ENCODE measurements around the gene GCGR.

GCGR gene

GRCh38 chr17:81829858-81830257, 25.9 kb downstream of the GCGR start:
- Histone ChIP-seq H3K18ac (ENCODE audit: low read depth in 1 of 2, low read length in 2 of 2) (no peak overlapping the region), H3K27ac (ENCODE audit: low read length, poor library complexity, severe bottlenecking) (no peak overlapping the region)

GRCh38 chr17:81831563-81831956, 27.6 kb downstream of the GCGR start:
- no peaks in the 10 kb centered on the region for H3K9me3 ChIP-seq (ENCODE audit: control insufficient read depth, low read length)
- H3K14ac ChIP-seq (ENCODE audit: low read length in 2 of 2), result no peak overlapping the region
- peak overlapping the region in 1 of 2 experiments; percentile 91 for H3K4me3 ChIP-seq (ENCODE audit: insufficient read depth in 1 of 2, low read depth in 1 of 2, low read length in 2 of 2)
- no peak overlapping the region for H3K27ac ChIP-seq (ENCODE audit: low read length, poor library complexity, severe bottlenecking)
- peaks cover 4 to 11% of the 10 kb centered on the region in 2 experiments for H3K36me3 ChIP-seq (ENCODE audit: control insufficient read depth in 1 of 2, insufficient read depth in 2 of 2, low read depth in 1 of 2, low read length in 2 of 2)
- H3K4me1 ChIP-seq (ENCODE audit: control insufficient read depth, insufficient read depth, low read depth, low read length), result peaks cover 35% of the 10 kb centered on the region
- H2BK5ac ChIP-seq (ENCODE audit: low read depth, low read length, poor library complexity, severe bottlenecking), result peak overlapping the region; percentile 11
- no peak overlapping the region for H2BK120ac ChIP-seq (ENCODE audit: low read depth, low read length)
- peak overlapping the region; percentile 92 for H3K9ac ChIP-seq (ENCODE audit: low read length)
- peak overlapping the region in 1 of 2 experiments; percentile 15 for H2BK12ac ChIP-seq (ENCODE audit: low read length in 2 of 2)
- whole genome bisulfite sequencing, result 93% methylated on average over 7 of the region's 7 CpGs
- H2AK5ac ChIP-seq (ENCODE audit: low read length, severe bottlenecking), result no peak overlapping the region
- peaks cover 24% of the 10 kb centered on the region for H3K79me1 ChIP-seq (replicated peaks; ENCODE audit: low read length, poor library complexity, severe bottlenecking)
- H2AFZ ChIP-seq (ENCODE audit: low read depth, low read length), result no peak overlapping the region
- H3K4me2 ChIP-seq (ENCODE audit: low read length, poor library complexity, severe bottlenecking), result peak overlapping the region; percentile 31
- no peak for DNase-seq
- H4K91ac ChIP-seq (ENCODE audit: low read length), result no peak overlapping the region
- no peak overlapping the region for H3K23ac ChIP-seq (ENCODE audit: low read length in 2 of 2)
- no peak overlapping the region for H4K8ac ChIP-seq (ENCODE audit: low read length)
- H3K18ac ChIP-seq (ENCODE audit: low read depth in 1 of 2, low read length in 2 of 2), result no peak overlapping the region
- no peak overlapping the region for H3K4ac ChIP-seq (ENCODE audit: low read depth in 1 of 2, low read length in 2 of 2)
- no peaks in the 10 kb centered on the region for H3K27me3 ChIP-seq (ENCODE audit: control insufficient read depth in 1 of 2, insufficient read depth in 1 of 2, low read length in 2 of 2)
- H2BK15ac ChIP-seq (ENCODE audit: low read depth, poor library complexity, severe bottlenecking), result no peak overlapping the region

More at GRCh38 chr17:81829858-81830257, 25.9 kb downstream of the GCGR start:
- Histone ChIP-seq H3K4ac (ENCODE audit: low read depth in 1 of 2, low read length in 2 of 2) (no peak overlapping the region), H3K9ac (ENCODE audit: low read length) (no peak overlapping the region), H3K36me3 (ENCODE audit: control insufficient read depth in 1 of 2, insufficient read depth in 2 of 2, low read depth in 1 of 2, low read length in 2 of 2) (peaks cover 6 to 26% of the 10 kb centered on the region in 2 experiments), H2BK120ac (ENCODE audit: low read depth, low read length) (no peak overlapping the region), H2AFZ (ENCODE audit: low read depth, low read length) (no peak overlapping the region), H4K8ac (ENCODE audit: low read length) (no peak overlapping the region), H2BK5ac (ENCODE audit: low read depth, low read length, poor library complexity, severe bottlenecking) (no peak overlapping the region), H2AK5ac (ENCODE audit: low read length, severe bottlenecking) (no peak overlapping the region), H3K4me3 (ENCODE audit: insufficient read depth in 1 of 2, low read depth in 1 of 2, low read length in 2 of 2) (no peak overlapping the region), H4K91ac (ENCODE audit: low read length) (no peak overlapping the region), H3K14ac (ENCODE audit: low read length in 2 of 2) (no peak overlapping the region), H3K79me1 (replicated peaks; ENCODE audit: low read length, poor library complexity, severe bottlenecking) (peaks cover 38% of the 10 kb centered on the region), H3K9me3 (ENCODE audit: control insufficient read depth, low read length) (no peaks in the 10 kb centered on the region), H2BK12ac (ENCODE audit: low read length in 2 of 2) (no peak overlapping the region), H3K23ac (ENCODE audit: low read length in 2 of 2) (no peak overlapping the region), H3K27me3 (ENCODE audit: control insufficient read depth in 1 of 2, insufficient read depth in 1 of 2, low read length in 2 of 2) (no peaks in the 10 kb centered on the region), H2BK15ac (ENCODE audit: low read depth, poor library complexity, severe bottlenecking) (no peak overlapping the region), H3K4me1 (ENCODE audit: control insufficient read depth, insufficient read depth, low read depth, low read length) (peaks cover 35% of the 10 kb centered on the region), H3K4me2 (ENCODE audit: low read length, poor library complexity, severe bottlenecking) (no peak overlapping the region)
- DNase-seq, result no peak
- whole genome bisulfite sequencing, result 90% methylated on average over 6 of the region's 6 CpGs

DNA sequence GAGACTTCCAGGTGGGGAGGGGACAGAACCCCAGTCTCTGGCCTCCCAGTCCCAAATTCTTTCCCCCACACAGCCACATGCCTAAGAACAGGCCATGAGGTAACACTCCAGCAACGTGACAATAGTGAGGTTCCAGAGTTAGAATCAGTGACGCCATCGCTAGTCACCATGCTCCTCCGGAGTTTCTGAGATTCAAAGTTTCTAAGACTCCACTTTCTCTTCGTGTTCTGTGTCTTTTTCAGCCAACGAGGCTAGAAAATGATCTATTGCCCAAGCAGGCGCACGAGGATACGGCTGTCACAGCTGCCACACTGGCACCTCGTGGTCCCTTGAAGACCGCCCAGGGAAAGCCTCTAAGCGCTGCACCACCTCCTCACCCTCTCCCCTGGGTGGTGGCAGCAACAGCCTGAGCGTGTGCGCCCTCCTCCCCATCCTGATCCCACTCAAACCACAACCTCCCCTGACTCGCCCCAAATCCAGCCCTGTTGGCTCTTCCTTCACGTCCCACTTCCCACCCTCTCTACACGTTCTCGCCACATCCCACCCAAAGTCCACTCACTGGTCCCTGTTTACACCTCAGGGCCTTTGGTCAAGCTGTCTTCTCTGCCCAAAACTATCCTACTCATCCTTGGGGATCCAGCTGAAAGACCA, 28.1 kb downstream of the GCGR start:
- H4K8ac ChIP-seq (ENCODE audit: low read length), result peak overlapping the region; percentile 19
- peak overlapping the region; percentile 14 for H4K91ac ChIP-seq (ENCODE audit: low read length)
- H3K27ac ChIP-seq (ENCODE audit: low read length, poor library complexity, severe bottlenecking), result no peak overlapping the region
- H3K4me1 ChIP-seq (ENCODE audit: control insufficient read depth, insufficient read depth, low read depth, low read length), result peaks cover 35% of the 10 kb centered on the region
- peak overlapping the region in 1 of 2 experiments; percentile 88 for H3K14ac ChIP-seq (ENCODE audit: low read length in 2 of 2)
- no peak overlapping the region for H2BK120ac ChIP-seq (ENCODE audit: low read depth, low read length)
- peak overlapping the region; percentile 92 for H3K9ac ChIP-seq (ENCODE audit: low read length)
- H3K4ac ChIP-seq (ENCODE audit: low read depth in 1 of 2, low read length in 2 of 2), result peak overlapping the region; percentile 29 to 75
- DNase-seq, result peak; percentile 41
- peak overlapping the region in 1 of 2 experiments; percentile 81 for H3K23ac ChIP-seq (ENCODE audit: low read length in 2 of 2)
- no peaks in the 10 kb centered on the region for H3K27me3 ChIP-seq (ENCODE audit: control insufficient read depth in 1 of 2, insufficient read depth in 1 of 2, low read length in 2 of 2)
- H3K36me3 ChIP-seq (ENCODE audit: control insufficient read depth in 1 of 2, insufficient read depth in 2 of 2, low read depth in 1 of 2, low read length in 2 of 2), result peaks cover 4 to 11% of the 10 kb centered on the region in 2 experiments
- no peak overlapping the region for H2AK5ac ChIP-seq (ENCODE audit: low read length, severe bottlenecking)
- peak overlapping the region; percentile 31 for H2BK15ac ChIP-seq (ENCODE audit: low read depth, poor library complexity, severe bottlenecking)
- H2AFZ ChIP-seq (ENCODE audit: low read depth, low read length), result peak overlapping the region; percentile 1
- no peak overlapping the region for H2BK5ac ChIP-seq (ENCODE audit: low read depth, low read length, poor library complexity, severe bottlenecking)
- H3K4me3 ChIP-seq (ENCODE audit: insufficient read depth in 1 of 2, low read depth in 1 of 2, low read length in 2 of 2), result peak overlapping the region; percentile 68 to 91
- peak overlapping the region; percentile 58 for H3K4me2 ChIP-seq (ENCODE audit: low read length, poor library complexity, severe bottlenecking)
- peak overlapping the region; percentile 10 to 91 for H3K18ac ChIP-seq (ENCODE audit: low read depth in 1 of 2, low read length in 2 of 2)
- no peaks in the 10 kb centered on the region for H3K9me3 ChIP-seq (ENCODE audit: control insufficient read depth, low read length)
- H3K79me1 ChIP-seq (replicated peaks; ENCODE audit: low read length, poor library complexity, severe bottlenecking), result peaks cover 24% of the 10 kb centered on the region
- 58% methylated on average over 18 of the region's 18 CpGs for WGBS
- peak overlapping the region in 1 of 2 experiments; percentile 91 for H2BK12ac ChIP-seq (ENCODE audit: low read length in 2 of 2)

DNA sequence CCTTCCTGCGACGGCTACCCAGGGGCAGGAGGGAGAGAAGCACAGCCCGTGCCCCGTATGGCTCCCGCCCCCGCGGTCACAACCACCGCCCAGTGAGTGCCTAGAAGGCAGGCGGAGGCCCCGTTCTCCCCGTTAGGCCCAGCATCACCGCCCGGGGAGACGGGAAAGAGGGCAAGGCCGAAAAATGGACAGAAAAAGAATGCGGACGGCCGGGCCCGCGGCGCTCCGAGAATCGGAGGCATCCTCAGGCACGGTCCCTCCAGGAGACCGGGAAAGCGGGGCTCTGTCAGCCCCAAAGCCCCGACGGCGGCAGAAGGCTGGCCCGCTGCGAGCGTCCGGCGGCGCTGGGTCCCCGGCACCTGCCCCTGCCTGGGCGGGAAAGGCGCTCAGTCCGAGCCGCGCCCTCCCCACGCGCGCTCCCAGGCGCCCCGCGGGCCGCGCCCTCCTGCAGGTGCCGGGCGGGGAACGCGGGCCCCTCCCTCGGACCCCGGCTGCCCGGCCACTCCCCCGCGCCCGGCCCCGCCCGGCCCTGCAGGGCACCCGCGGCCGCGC, 28.7 kb downstream of the GCGR start:
- peak overlapping the region; percentile 2 for H4K91ac ChIP-seq (ENCODE audit: low read length)
- peak overlapping the region; percentile 35 for H2BK5ac ChIP-seq (ENCODE audit: low read depth, low read length, poor library complexity, severe bottlenecking)
- no peak overlapping the region for H2BK15ac ChIP-seq (ENCODE audit: low read depth, poor library complexity, severe bottlenecking)
- peak overlapping the region; percentile 68 to 91 for H3K4me3 ChIP-seq (ENCODE audit: insufficient read depth in 1 of 2, low read depth in 1 of 2, low read length in 2 of 2)
- peaks cover 35% of the 10 kb centered on the region for H3K4me1 ChIP-seq (ENCODE audit: control insufficient read depth, insufficient read depth, low read depth, low read length)
- peak overlapping the region; percentile 29 to 75 for H3K4ac ChIP-seq (ENCODE audit: low read depth in 1 of 2, low read length in 2 of 2)
- H2AK5ac ChIP-seq (ENCODE audit: low read length, severe bottlenecking), result no peak overlapping the region
- peaks cover 4 to 11% of the 10 kb centered on the region in 2 experiments for H3K36me3 ChIP-seq (ENCODE audit: control insufficient read depth in 1 of 2, insufficient read depth in 2 of 2, low read depth in 1 of 2, low read length in 2 of 2)
- H3K27me3 ChIP-seq (ENCODE audit: control insufficient read depth in 1 of 2, insufficient read depth in 1 of 2, low read length in 2 of 2), result no peaks in the 10 kb centered on the region
- H3K9me3 ChIP-seq (ENCODE audit: control insufficient read depth, low read length), result no peaks in the 10 kb centered on the region
- H3K23ac ChIP-seq (ENCODE audit: low read length in 2 of 2), result peak overlapping the region in 1 of 2 experiments; percentile 81
- WGBS, result under 1% methylated on average over 36 of the region's 65 CpGs
- peak; percentile 44 for DNase-seq
- H3K4me2 ChIP-seq (ENCODE audit: low read length, poor library complexity, severe bottlenecking), result peak overlapping the region; percentile 58
- peak overlapping the region in 1 of 2 experiments; percentile 88 for H3K14ac ChIP-seq (ENCODE audit: low read length in 2 of 2)
- H4K8ac ChIP-seq (ENCODE audit: low read length), result peak overlapping the region; percentile 8
- H2AFZ ChIP-seq (ENCODE audit: low read depth, low read length), result peak overlapping the region; percentile 1
- peak overlapping the region; percentile 10 to 91 for H3K18ac ChIP-seq (ENCODE audit: low read depth in 1 of 2, low read length in 2 of 2)
- H3K9ac ChIP-seq (ENCODE audit: low read length), result peak overlapping the region; percentile 92
- H3K79me1 ChIP-seq (replicated peaks; ENCODE audit: low read length, poor library complexity, severe bottlenecking), result peaks cover 24% of the 10 kb centered on the region
- H2BK12ac ChIP-seq (ENCODE audit: low read length in 2 of 2), result peak overlapping the region in 1 of 2 experiments; percentile 40
- H2BK120ac ChIP-seq (ENCODE audit: low read depth, low read length), result peak overlapping the region; percentile 2
- no peak overlapping the region for H3K27ac ChIP-seq (ENCODE audit: low read length, poor library complexity, severe bottlenecking)

Measured in mesenchymal stem cell (in vitro differentiated cells and primary cell).